WTC11 (cell line): ENCODE results near the gene CACNG3. TPM values are rescaled to one million over a fixed set of nuclear protein-coding genes. Genes with fewer than 3 reads are reported as not detected.

Experiments
- ATAC-seq: fragments of 200-7000 bp; cut with Tn5 transposase; 2 replicates; pipeline ENCODE4 v1.10.0; 2021; ENCODE audit warnings: mild to moderate bottlenecking, moderate library complexity
- CTCF ChIA-PET: fragments of 300-600 bp; sonication (Branson Sonifier 250); formaldehyde crosslinking; loops from one replicate; lab custom pipeline; 2021; ENCODE audit warnings: antibody characterized with exemption; lab: Charles Lee
- POLR2A ChIA-PET: fragments of 350-600 bp; sonication (Branson Sonifier 250); formaldehyde crosslinking; loops from one replicate; lab custom pipeline; 2021; ENCODE audit warnings: antibody characterized with exemption; lab: Charles Lee
- DNase-seq: peaks from one replicate; pipeline ENCODE4 v3.0.0; 2021; ENCODE audit warnings: low spot score
- H3K27ac Mint-ChIP-seq: 2 replicates; pipeline ENCODE4 v1.8.0; 2021; ENCODE audit warnings: mixed read lengths
- H3K27me3 Mint-ChIP-seq: 2 replicates; pipeline ENCODE4 v1.8.0; 2021; ENCODE audit warnings: low read depth, mild to moderate bottlenecking, moderate library complexity, mixed read lengths
- H3K36me3 Mint-ChIP-seq: 2 replicates; pipeline ENCODE4 v1.8.0; 2021; ENCODE audit warnings: mixed read lengths
- H3K4me1 Mint-ChIP-seq: 2 replicates; pipeline ENCODE4 v1.8.0; 2022; ENCODE audit warnings: mixed read lengths
- H3K4me3 Mint-ChIP-seq: 2 replicates; pipeline ENCODE4 v1.8.0; 2021; ENCODE audit warnings: mild to moderate bottlenecking, moderate library complexity, mixed read lengths
- H3K9me3 Mint-ChIP-seq: 2 replicates; pipeline ENCODE4 v1.8.0; 2021; ENCODE audit warnings: mixed read lengths
- ATF3 ChIP-seq: sonication (generic); formaldehyde crosslinking; conservative IDR thresholded peaks from 2 replicates; pipeline ENCODE4 v1.8.1; 2022; ENCODE audit warnings: mild to moderate bottlenecking, missing genetic modification reagents
- CBFB ChIP-seq: sonication (generic); formaldehyde crosslinking; IDR thresholded peaks from 2 replicates; pipeline ENCODE4 v1.8.1; 2022; ENCODE audit warnings: mild to moderate bottlenecking, low read depth, missing genetic modification reagents
- E2F5 ChIP-seq: sonication (generic); formaldehyde crosslinking; IDR thresholded peaks from 2 replicates; pipeline ENCODE4 v1.8.1; 2022; ENCODE audit warnings: mild to moderate bottlenecking, moderate library complexity, missing genetic modification reagents
- ESRRA ChIP-seq: sonication (generic); formaldehyde crosslinking; IDR thresholded peaks from 2 replicates; pipeline ENCODE4 v1.8.1; 2022; ENCODE audit warnings: mild to moderate bottlenecking, missing genetic modification reagents, borderline replicate concordance
- FOXK1 ChIP-seq: sonication (generic); formaldehyde crosslinking; IDR thresholded peaks from 2 replicates; pipeline ENCODE4 v1.8.0; 2022; ENCODE audit warnings: mild to moderate bottlenecking, moderate library complexity, missing genetic modification reagents
- GABPB1 ChIP-seq: sonication (generic); formaldehyde crosslinking; IDR thresholded peaks from 2 replicates; pipeline ENCODE4 v1.8.1; 2023; ENCODE audit warnings: mild to moderate bottlenecking, missing genetic modification reagents
- IRF2 ChIP-seq: sonication (generic); formaldehyde crosslinking; IDR thresholded peaks from 2 replicates; pipeline ENCODE4 v1.8.0; 2022; ENCODE audit warnings: low read depth, missing genetic modification reagents, borderline replicate concordance
- JAZF1 ChIP-seq: fragments of 250-450 bp; sonication (Bioruptor Pico); IDR thresholded peaks from 2 replicates; pipeline ENCODE4 v1.9.0; 2021; ENCODE audit warnings: moderate library complexity, mild to moderate bottlenecking, inconsistent platforms
- NR2C2 ChIP-seq: sonication (generic); formaldehyde crosslinking; IDR thresholded peaks from 2 replicates; pipeline ENCODE4 v1.8.0; 2022; ENCODE audit warnings: mild to moderate bottlenecking, missing genetic modification reagents
- SMAD3 ChIP-seq: sonication (generic); formaldehyde crosslinking; IDR thresholded peaks from 2 replicates; pipeline ENCODE4 v1.8.0; 2022; ENCODE audit warnings: missing genetic modification reagents, mild to moderate bottlenecking, borderline replicate concordance
- SMAD4 ChIP-seq: sonication (generic); formaldehyde crosslinking; IDR thresholded peaks from 2 replicates; pipeline ENCODE4 v1.8.0; 2022; ENCODE audit warnings: mild to moderate bottlenecking, missing genetic modification reagents
- SP1 ChIP-seq: sonication (generic); formaldehyde crosslinking; conservative IDR thresholded peaks from 2 replicates; pipeline ENCODE4 v1.8.1; 2022; ENCODE audit warnings: missing genetic modification reagents
- ZBTB21 ChIP-seq: sonication (generic); formaldehyde crosslinking; IDR thresholded peaks from 2 replicates; pipeline ENCODE4 v1.8.1; 2023; ENCODE audit warnings: mild to moderate bottlenecking, missing genetic modification reagents, borderline replicate concordance
- ZNF138 ChIP-seq: sonication (generic); formaldehyde crosslinking; conservative IDR thresholded peaks from 2 replicates; pipeline ENCODE4 v1.8.1; 2022; ENCODE audit warnings: mild to moderate bottlenecking, moderate library complexity, missing genetic modification reagents
- ZNF396 ChIP-seq: fragments of 250-450 bp; sonication (Bioruptor Pico); IDR thresholded peaks from 2 replicates; pipeline ENCODE4 v1.8.0; 2021; ENCODE audit warnings: mild to moderate bottlenecking, moderate library complexity, borderline replicate concordance
- ZNF423 ChIP-seq: fragments of 250-450 bp; sonication (Bioruptor Pico); IDR thresholded peaks from 2 replicates; pipeline ENCODE4 v2.1.2; 2022; ENCODE audit warnings: mild to moderate bottlenecking, moderate library complexity
- ZNF671 ChIP-seq: fragments of 250-450 bp; sonication (Bioruptor Pico); IDR thresholded peaks from 2 replicates; pipeline ENCODE4 v1.8.0; 2021; ENCODE audit warnings: mild to moderate bottlenecking
- ZSCAN18 ChIP-seq: fragments of 250-450 bp; sonication (Bioruptor Pico); IDR thresholded peaks from 2 replicates; pipeline ENCODE4 v2.1.2; 2022; ENCODE audit warnings: mild to moderate bottlenecking, moderate library complexity
- total RNA-seq: library from RNA; stranded (reverse); gene quantifications from 3 replicates; pipeline ENCODE4 v1.2.3, GENCODE V29; 2021
- TF ChIP-seq, protein P1 (sequence below): sonication (generic); formaldehyde crosslinking; IDR thresholded peaks from 2 replicates; pipeline ENCODE4 v1.8.0; 2023; ENCODE audit warnings: mild to moderate bottlenecking, missing genetic modification reagents
- TF ChIP-seq, protein P2 (sequence below): sonication (generic); formaldehyde crosslinking; conservative IDR thresholded peaks from 2 replicates; pipeline ENCODE4 v1.8.1; 2023; ENCODE audit warnings: mild to moderate bottlenecking, low read depth, missing genetic modification reagents, moderate library complexity
- TF ChIP-seq, protein P3 (sequence below): sonication (generic); formaldehyde crosslinking; IDR thresholded peaks from 2 replicates; pipeline ENCODE4 v1.8.1; 2023; ENCODE audit warnings: mild to moderate bottlenecking, missing genetic modification reagents, moderate library complexity

CACNG3 gene
- total RNA-seq, 1 experiment from 2014 or later = not detected

DNA sequence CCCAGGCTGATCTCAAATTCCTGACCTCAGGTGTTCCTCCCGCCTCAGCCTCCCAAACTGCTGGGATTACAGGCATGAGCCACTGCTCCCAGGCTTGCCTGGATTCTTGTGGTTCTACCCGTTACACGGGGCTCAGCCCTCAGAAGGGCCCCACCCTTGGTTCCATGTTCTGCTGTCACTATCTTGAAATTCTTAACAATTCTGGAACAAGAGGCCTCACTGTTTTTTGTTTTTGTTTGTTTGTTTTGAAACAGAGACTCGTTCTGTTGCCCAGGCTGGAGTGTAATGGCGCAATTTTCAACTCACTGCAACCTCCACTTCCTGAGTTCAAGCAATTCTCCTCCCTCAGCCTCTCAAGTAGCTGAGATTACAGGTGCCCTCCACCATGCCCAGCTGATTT is 96.6 kb downstream of the CACNG3 start:
- no peaks in the 10 kb centered on the region for H3K36me3 Mint-ChIP-seq
- H3K27ac Mint-ChIP-seq = no peak overlapping the region
- H3K4me3 Mint-ChIP-seq = no peak overlapping the region
- peaks cover 8% of the 10 kb centered on the region; the same call in 1 of the 2 replicates for H3K27me3 Mint-ChIP-seq
- peaks cover 31% of the 10 kb centered on the region for H3K4me1 Mint-ChIP-seq
- TF ChIP-seq, protein P1, sequence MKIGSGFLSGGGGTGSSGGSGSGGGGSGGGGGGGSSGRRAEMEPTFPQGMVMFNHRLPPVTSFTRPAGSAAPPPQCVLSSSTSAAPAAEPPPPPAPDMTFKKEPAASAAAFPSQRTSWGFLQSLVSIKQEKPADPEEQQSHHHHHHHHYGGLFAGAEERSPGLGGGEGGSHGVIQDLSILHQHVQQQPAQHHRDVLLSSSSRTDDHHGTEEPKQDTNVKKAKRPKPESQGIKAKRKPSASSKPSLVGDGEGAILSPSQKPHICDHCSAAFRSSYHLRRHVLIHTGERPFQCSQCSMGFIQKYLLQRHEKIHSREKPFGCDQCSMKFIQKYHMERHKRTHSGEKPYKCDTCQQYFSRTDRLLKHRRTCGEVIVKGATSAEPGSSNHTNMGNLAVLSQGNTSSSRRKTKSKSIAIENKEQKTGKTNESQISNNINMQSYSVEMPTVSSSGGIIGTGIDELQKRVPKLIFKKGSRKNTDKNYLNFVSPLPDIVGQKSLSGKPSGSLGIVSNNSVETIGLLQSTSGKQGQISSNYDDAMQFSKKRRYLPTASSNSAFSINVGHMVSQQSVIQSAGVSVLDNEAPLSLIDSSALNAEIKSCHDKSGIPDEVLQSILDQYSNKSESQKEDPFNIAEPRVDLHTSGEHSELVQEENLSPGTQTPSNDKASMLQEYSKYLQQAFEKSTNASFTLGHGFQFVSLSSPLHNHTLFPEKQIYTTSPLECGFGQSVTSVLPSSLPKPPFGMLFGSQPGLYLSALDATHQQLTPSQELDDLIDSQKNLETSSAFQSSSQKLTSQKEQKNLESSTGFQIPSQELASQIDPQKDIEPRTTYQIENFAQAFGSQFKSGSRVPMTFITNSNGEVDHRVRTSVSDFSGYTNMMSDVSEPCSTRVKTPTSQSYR = no peak
- no peak for TF ChIP-seq IRF2 (CRISPR knock-in tag)
- TF ChIP-seq, protein P2, sequence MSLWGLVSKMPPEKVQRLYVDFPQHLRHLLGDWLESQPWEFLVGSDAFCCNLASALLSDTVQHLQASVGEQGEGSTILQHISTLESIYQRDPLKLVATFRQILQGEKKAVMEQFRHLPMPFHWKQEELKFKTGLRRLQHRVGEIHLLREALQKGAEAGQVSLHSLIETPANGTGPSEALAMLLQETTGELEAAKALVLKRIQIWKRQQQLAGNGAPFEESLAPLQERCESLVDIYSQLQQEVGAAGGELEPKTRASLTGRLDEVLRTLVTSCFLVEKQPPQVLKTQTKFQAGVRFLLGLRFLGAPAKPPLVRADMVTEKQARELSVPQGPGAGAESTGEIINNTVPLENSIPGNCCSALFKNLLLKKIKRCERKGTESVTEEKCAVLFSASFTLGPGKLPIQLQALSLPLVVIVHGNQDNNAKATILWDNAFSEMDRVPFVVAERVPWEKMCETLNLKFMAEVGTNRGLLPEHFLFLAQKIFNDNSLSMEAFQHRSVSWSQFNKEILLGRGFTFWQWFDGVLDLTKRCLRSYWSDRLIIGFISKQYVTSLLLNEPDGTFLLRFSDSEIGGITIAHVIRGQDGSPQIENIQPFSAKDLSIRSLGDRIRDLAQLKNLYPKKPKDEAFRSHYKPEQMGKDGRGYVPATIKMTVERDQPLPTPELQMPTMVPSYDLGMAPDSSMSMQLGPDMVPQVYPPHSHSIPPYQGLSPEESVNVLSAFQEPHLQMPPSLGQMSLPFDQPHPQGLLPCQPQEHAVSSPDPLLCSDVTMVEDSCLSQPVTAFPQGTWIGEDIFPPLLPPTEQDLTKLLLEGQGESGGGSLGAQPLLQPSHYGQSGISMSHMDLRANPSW (CRISPR knock-in tag) = no peak
- TF ChIP-seq ZNF671 (CRISPR knock-in tag) = no peak
- TF ChIP-seq FOXK1 (CRISPR knock-in tag) = no peak
- no peak for TF ChIP-seq ZNF138 (CRISPR knock-in tag)
- TF ChIP-seq SP1 (CRISPR knock-in tag) = no peak
- no peak for TF ChIP-seq ZNF396 (CRISPR knock-in tag)
- POLR2A ChIA-PET = no interaction called here
- H3K9me3 Mint-ChIP-seq = no peaks in the 10 kb centered on the region
- CTCF ChIA-PET = interaction anchor here (0.9 kb wide), 1 partner anchor 100 kb away, joined by 3 read pairs; no protein-coding TSS in a partner anchor
- ATAC-seq (no peak), DNase-seq (no peak)

DNA sequence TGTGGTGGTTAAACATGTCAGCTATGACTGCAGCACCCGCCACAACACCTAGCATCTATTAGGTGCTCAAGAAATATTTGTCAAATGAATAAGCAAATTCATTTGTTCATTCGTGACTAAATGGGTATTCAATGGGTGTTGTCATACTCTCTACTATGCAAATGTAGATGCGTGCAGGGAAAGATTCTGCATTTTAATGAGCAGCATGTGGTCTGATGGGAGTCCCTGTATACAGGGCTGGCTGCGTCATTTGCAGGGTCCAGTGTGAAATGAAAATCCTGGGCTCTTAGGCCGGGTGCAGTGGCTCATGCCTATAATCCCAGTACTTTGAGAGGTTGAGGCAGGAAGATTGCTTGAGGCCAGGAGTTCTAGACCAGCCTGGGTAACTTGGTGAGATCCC is 97.5 kb downstream of the CACNG3 start:
- ATAC-seq = no peak
- Mint-ChIP-seq H3K36me3 (no peaks in the 10 kb centered on the region), H3K27me3 (peaks cover 8% of the 10 kb centered on the region; the same call in 1 of the 2 replicates), H3K4me3 (no peak overlapping the region), H3K4me1 (peaks cover 24% of the 10 kb centered on the region), H3K9me3 (0 out of 2 replicates have a peak, but pooled peaks cover 5% of the 10 kb centered on the region), H3K27ac (no peak overlapping the region)
- no peak for TF ChIP-seq GABPB1 (CRISPR knock-in tag)
- TF ChIP-seq E2F5 (CRISPR knock-in tag) = no peak
- TF ChIP-seq NR2C2 (CRISPR knock-in tag) = no peak
- TF ChIP-seq CBFB = no peak
- no peak for TF ChIP-seq SMAD4 (CRISPR knock-in tag)
- TF ChIP-seq SMAD3 (CRISPR knock-in tag) = no peak
- POLR2A ChIA-PET = no interaction called here
- CTCF ChIA-PET = no interaction called here
- DNase-seq = no peak

DNA sequence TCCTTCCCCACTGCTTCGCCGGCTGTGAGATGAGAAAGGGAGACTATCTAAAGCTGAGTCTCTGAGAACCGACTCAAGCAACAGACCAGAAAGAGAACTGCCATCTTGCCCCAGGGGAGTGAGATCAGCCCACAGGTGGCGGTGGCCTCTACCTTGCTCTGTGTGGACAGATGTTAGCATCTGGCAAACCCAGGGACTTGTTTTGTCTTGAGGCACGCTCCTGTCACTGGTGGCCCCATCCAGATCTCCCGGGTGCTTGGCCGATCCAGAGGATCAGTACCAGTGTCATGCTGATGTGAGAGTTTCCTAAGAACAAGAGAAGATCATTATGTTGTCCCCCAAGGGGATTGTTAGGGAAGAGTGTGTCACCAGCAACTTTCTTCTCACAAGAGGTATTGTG is 101.4 kb downstream of the CACNG3 start:
- no peaks in the 10 kb centered on the region for H3K36me3 Mint-ChIP-seq
- ATAC-seq (peak; percentile 55), DNase-seq (no peak)
- H3K9me3 Mint-ChIP-seq = 0 out of 2 replicates have a peak, but pooled peaks cover 5% of the 10 kb centered on the region
- peaks cover 8% of the 10 kb centered on the region for H3K4me1 Mint-ChIP-seq
- peaks cover 6% of the 10 kb centered on the region for H3K27me3 Mint-ChIP-seq
- CTCF ChIA-PET = interaction anchor here (0.9 kb wide), 1 partner anchor 147 kb away, joined by 3 read pairs; no protein-coding TSS in a partner anchor
- POLR2A ChIA-PET = no interaction called here
- no peak overlapping the region for H3K4me3 Mint-ChIP-seq
- no peak overlapping the region for H3K27ac Mint-ChIP-seq
- TF ChIP-seq CBFB (no peak), ZNF423 (CRISPR knock-in tag) (no peak), ZSCAN18 (CRISPR knock-in tag) (no peak), JAZF1 (CRISPR knock-in tag) (no peak), ATF3 (CRISPR knock-in tag) (no peak), ESRRA (no peak), ZBTB21 (CRISPR knock-in tag) (no peak)
- TF ChIP-seq, protein P1 = no peak
- TF ChIP-seq, protein P3, sequence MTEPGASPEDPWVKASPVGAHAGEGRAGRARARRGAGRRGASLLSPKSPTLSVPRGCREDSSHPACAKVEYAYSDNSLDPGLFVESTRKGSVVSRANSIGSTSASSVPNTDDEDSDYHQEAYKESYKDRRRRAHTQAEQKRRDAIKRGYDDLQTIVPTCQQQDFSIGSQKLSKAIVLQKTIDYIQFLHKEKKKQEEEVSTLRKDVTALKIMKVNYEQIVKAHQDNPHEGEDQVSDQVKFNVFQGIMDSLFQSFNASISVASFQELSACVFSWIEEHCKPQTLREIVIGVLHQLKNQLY (CRISPR knock-in tag) = no peak
